Choroid plexus epithelial cell (primary cell): ENCODE results near the gene GPS1.

Experiments used
- DNase-seq: peaks from one replicate; pipeline ENCODE4 v3.0.0-alpha.2; 2010; ENCODE audit warnings: low read depth
- H3K4me3 ChIP-seq: 2 replicates; pipeline ENCODE4 v1.5.1; 2011; ENCODE audit warnings: low read depth, mild to moderate bottlenecking, control low read depth, low read length, moderate library complexity
- TF ChIP-seq, protein P1 (sequence below): conservative IDR thresholded peaks from 2 replicates; pipeline ENCODE4 v1.5.1; 2011; ENCODE audit warnings: low read depth, mild to moderate bottlenecking, control low read depth, inconsistent platforms, low read length, moderate library complexity

Gene GPS1

DNA sequence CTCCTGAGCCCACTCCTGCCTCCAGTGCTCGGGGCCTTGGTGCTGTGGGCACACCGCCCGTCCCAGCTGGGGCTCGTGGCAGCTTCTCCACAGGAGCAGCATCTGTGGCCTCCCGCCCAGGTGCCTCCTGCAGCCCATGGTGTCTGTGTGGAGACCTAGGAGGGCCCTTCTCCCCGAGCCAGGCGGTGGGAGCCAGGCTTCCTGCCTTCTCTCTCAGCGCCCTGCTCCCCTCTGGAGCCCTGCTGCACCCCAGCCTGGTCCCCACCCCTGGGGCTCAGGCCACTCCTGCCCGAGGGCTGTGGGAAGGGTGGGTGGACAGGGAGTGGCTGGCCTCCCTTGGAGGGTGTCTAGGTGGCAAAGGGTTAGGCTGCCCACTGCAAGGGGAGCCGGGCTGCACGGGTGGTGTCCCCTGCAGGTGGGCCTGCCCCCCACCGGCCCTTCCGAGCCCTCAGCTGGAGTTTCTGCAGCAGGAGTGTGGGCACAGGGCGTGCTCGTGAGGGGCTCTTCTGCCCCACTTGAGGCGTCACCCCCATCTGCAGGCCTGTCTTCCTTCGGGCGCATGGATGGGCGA, 40.0 kb upstream of the GPS1 start:
- no peak for DNase-seq
- no peak overlapping the region for H3K4me3 ChIP-seq
- TF ChIP-seq, protein P1, sequence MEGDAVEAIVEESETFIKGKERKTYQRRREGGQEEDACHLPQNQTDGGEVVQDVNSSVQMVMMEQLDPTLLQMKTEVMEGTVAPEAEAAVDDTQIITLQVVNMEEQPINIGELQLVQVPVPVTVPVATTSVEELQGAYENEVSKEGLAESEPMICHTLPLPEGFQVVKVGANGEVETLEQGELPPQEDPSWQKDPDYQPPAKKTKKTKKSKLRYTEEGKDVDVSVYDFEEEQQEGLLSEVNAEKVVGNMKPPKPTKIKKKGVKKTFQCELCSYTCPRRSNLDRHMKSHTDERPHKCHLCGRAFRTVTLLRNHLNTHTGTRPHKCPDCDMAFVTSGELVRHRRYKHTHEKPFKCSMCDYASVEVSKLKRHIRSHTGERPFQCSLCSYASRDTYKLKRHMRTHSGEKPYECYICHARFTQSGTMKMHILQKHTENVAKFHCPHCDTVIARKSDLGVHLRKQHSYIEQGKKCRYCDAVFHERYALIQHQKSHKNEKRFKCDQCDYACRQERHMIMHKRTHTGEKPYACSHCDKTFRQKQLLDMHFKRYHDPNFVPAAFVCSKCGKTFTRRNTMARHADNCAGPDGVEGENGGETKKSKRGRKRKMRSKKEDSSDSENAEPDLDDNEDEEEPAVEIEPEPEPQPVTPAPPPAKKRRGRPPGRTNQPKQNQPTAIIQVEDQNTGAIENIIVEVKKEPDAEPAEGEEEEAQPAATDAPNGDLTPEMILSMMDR, result no peak

DNA sequence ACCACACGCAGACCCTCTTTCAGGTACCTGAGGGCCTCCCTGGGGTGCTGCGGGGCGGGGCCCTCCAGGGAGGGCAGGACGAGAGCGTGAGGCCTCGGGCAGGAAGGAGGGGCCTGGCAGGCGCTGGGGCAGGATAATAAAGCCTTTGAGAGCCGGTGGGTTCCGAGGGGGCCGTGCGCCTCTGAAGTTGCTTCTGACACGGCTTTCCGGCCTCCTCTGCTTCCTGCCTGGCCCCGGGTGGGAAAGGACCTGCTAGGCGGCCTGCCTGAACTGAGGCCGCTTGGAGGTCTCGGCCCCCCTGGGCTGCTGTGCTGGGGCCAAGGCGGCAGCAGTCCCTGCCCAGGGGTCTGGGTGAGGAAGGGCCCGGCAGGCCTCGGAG, 39.4 kb upstream of the GPS1 start:
- H3K4me3 ChIP-seq, result no peak overlapping the region
- TF ChIP-seq, protein P1, result no peak
- DNase-seq, result no peak

DNA sequence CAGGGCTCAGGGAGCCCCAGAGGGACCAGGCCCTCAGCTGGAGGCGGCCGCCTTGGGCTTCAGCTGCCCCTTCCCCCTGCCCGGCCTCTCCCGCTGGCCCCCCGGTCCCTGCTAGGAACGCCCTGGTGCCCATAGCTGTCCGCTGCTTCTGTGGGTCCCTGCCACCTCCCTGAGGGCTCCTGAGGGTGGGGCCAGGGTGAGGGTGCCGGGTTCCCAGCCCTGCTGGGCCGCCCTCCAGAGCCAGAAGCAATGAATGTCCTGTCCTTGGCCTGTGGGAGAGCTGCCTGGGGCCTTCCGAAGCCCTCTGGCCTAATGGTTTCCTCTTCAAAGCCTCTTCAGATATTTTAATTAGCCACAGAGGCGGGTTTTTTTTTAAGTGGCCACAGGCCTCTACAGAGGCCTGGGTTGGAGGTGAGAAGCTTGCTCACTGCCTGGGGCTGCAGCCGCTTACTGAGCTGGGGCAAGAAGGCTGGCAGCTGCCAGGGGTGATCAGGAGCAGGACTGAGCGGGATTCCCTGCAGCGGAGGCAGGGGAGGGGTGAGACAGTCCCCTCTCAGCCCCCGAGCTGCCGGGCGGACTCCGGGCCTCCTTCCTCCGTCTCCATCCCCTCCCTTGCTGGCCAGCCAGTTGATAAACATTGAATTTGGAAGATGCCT, 38.9 kb upstream of the GPS1 start:
- no peak overlapping the region for H3K4me3 ChIP-seq
- TF ChIP-seq, protein P1, result no peak
- no peak for DNase-seq

DNA sequence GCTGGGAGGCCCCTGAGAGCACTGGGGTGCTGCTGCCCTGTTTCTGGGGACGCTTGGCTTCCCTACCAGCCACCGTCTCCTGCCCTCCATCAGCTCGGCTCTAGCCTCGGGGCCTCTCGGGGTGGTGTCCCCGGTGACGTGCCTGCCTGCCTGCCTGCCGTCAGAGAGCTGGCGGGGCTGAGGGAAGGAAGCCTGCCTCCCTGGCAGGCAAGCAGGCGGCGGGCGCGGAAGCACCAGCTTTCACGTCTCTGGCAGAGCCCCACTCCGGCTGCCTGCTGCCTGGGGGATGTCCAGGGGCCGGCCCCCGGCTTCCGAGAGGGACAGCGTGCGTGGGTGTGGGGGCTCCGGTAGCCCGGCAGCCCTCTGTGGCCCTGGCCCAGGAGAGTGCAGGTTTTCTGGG, 38.4 kb upstream of the GPS1 start:
- no peak for DNase-seq
- no peak overlapping the region for H3K4me3 ChIP-seq
- TF ChIP-seq, protein P1, result no peak

DNA sequence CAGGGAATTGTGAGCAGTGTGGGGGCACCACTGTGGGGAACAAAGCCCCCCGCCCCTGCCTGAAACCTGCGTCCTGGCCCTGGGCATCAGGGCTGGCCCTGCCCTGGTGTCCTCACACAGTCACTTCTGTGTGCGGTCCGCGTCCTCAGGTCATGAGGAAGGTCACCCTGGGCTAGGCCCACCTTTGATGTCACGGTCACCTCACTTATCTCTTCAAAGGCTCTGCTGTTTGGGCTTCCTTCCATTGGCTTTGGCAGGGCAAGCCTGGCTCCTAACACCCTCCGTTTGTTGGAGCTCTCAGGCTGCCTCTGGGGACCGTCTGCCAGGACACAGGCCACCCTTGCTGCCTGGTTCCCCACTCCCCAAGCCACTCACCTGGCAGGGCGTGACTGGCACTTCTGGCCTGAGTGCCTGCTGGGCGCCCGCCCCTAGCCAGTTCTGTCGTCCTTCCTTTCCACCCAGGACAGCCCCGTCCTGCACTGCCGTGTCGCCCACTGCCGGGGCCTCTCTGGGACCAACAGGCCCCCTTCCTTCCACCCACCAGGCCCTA, 37.9 kb upstream of the GPS1 start:
- TF ChIP-seq, protein P1, result no peak
- no peak overlapping the region for H3K4me3 ChIP-seq
- no peak for DNase-seq

DNA sequence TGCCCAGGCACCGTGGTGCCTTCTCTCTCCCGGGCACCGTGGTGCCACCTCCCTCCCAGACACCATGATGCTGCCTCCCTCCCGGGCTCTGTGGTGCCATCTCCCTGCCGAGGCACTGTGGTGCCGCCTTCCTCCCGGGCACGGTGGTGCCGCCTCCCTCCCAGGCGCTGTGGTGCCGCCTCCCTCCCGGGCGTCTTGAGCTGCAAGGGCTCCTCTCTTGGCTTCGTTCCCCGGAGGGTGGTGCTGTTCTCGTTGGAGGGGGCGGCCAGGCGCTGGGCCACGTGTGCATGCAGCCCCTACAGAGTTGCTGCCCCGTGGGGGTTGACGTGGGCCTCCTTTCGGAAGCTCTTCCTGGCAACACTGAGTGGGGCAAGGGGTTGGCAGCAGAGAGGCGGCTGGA, 37.3 kb upstream of the GPS1 start:
- TF ChIP-seq, protein P1, result no peak
- H3K4me3 ChIP-seq, result no peak overlapping the region
- DNase-seq, result no peak

DNA sequence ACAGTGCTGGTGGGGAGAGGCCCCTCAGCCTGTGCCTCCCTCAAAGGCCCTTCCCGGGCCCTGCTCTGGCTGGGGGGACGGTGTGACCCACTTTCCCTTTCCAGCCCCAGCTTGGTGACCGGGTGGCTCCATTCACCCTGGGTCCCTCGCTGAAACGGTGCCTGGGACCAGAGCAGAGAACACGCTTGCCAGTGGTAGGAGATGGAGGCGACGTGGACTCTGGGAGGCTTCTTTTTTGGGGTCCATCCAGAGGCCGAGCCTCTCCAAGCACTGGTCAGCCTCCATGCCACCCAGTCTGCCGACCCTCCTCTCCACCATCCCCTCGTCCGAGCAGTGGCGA, 36.8 kb upstream of the GPS1 start:
- no peak overlapping the region for H3K4me3 ChIP-seq
- no peak for DNase-seq
- TF ChIP-seq, protein P1, result no peak
